ENCODE results near the gene PKNOX2.

GRCh38 chr11:125394296-125394695, 229.7 kb downstream of the PKNOX2 start:
- TF ChIP-seq, protein P1, sequence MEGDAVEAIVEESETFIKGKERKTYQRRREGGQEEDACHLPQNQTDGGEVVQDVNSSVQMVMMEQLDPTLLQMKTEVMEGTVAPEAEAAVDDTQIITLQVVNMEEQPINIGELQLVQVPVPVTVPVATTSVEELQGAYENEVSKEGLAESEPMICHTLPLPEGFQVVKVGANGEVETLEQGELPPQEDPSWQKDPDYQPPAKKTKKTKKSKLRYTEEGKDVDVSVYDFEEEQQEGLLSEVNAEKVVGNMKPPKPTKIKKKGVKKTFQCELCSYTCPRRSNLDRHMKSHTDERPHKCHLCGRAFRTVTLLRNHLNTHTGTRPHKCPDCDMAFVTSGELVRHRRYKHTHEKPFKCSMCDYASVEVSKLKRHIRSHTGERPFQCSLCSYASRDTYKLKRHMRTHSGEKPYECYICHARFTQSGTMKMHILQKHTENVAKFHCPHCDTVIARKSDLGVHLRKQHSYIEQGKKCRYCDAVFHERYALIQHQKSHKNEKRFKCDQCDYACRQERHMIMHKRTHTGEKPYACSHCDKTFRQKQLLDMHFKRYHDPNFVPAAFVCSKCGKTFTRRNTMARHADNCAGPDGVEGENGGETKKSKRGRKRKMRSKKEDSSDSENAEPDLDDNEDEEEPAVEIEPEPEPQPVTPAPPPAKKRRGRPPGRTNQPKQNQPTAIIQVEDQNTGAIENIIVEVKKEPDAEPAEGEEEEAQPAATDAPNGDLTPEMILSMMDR (IDR thresholded peaks at IDR 0.05; ENCODE audit: control extremely low read depth in 1 of 3, insufficient read depth in 1 of 3, low read depth in 1 of 3, low read length in 3 of 3): no peak
- TF ChIP-seq POLR2A (IDR thresholded peaks at IDR 0.05; ENCODE audit: control extremely low read depth in 1 of 2, low read depth in 2 of 2, low read length in 2 of 2) (no peak), MAFK (IDR thresholded peaks at IDR 0.05; ENCODE audit: low read depth, low read length) (no peak), CREB1 (IDR thresholded peaks at IDR 0.05) (no peak), BCL11A (IDR thresholded peaks at IDR 0.05; ENCODE audit: low read depth in 2 of 2, low read length in 2 of 2) (no peak), SIN3A (conservative IDR thresholded peaks at IDR 0.05 in 1 of 2, IDR thresholded peaks at IDR 0.05 in 1 of 2; ENCODE audit: low read depth in 1 of 2, low read length in 2 of 2) (no peak), TBP (IDR thresholded peaks at IDR 0.05; ENCODE audit: low read depth, low read length) (no peak), BACH1 (IDR thresholded peaks at IDR 0.05; ENCODE audit: low read length) (no peak), HDAC6 (IDR thresholded peaks at IDR 0.05; ENCODE audit: low read depth, low read length) (no peak), RBBP5 (IDR thresholded peaks at IDR 0.05; ENCODE audit: borderline replicate concordance, low read depth, low read length) (no peak), KDM5A (IDR thresholded peaks at IDR 0.05; ENCODE audit: low read length) (no peak)
- TF ChIP-seq, protein P2, sequence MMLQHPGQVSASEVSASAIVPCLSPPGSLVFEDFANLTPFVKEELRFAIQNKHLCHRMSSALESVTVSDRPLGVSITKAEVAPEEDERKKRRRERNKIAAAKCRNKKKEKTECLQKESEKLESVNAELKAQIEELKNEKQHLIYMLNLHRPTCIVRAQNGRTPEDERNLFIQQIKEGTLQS (IDR thresholded peaks at IDR 0.05; ENCODE audit: insufficient read depth, low read depth, low read length): no peak

Data from H1 (cell line).